ENCODE results near the gene RPS15.

DNA sequence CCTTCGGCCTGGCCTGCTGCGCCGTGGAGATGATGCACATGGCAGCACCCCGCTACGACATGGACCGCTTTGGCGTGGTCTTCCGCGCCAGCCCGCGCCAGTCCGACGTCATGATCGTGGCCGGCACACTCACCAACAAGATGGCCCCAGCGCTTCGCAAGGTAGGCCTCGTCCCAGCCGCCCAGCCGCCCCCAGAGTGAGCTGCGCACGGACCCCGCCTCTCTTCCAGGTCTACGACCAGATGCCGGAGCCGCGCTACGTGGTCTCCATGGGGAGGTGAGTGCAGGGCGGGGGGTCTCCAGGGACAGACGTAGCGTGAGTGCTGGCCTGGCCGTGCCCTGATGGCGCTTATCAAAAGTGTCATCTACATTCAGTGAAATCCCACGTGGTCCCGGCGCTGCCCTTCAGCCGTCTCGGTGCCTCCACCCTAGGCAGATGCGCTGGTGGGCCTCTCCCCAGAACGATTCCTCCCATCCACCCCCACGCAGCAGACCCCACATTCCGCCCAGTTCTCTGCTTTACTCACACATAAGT is 47.2 kb upstream of the RPS15 start:
- TF ChIP-seq, protein P1, sequence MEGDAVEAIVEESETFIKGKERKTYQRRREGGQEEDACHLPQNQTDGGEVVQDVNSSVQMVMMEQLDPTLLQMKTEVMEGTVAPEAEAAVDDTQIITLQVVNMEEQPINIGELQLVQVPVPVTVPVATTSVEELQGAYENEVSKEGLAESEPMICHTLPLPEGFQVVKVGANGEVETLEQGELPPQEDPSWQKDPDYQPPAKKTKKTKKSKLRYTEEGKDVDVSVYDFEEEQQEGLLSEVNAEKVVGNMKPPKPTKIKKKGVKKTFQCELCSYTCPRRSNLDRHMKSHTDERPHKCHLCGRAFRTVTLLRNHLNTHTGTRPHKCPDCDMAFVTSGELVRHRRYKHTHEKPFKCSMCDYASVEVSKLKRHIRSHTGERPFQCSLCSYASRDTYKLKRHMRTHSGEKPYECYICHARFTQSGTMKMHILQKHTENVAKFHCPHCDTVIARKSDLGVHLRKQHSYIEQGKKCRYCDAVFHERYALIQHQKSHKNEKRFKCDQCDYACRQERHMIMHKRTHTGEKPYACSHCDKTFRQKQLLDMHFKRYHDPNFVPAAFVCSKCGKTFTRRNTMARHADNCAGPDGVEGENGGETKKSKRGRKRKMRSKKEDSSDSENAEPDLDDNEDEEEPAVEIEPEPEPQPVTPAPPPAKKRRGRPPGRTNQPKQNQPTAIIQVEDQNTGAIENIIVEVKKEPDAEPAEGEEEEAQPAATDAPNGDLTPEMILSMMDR (IDR thresholded peaks at IDR 0.05; ENCODE audit: insufficient read depth, low read depth, low read length) = no peak
- TF ChIP-seq EZH2 (IDR thresholded peaks at IDR 0.05; ENCODE audit: insufficient read depth, low read length) = no peak
